OCI-LY7 (cell line): ENCODE data around the gene DRG2.

Experiments
- CTCF ChIP-seq: fragments of 200-600 bp; sonication (generic); conservative IDR thresholded peaks from 2 replicates; pipeline ENCODE4 v1.5.1; 2014; ENCODE audit warnings: mild to moderate bottlenecking, antibody characterized with exemption, low read length, moderate library complexity, mixed read lengths
- EZH2phosphoT487 ChIP-seq: fragments of 200-600 bp; sonication (generic); IDR thresholded peaks from 2 replicates; pipeline ENCODE4 v1.6.1; 2018; ENCODE audit warnings: low read depth, borderline replicate concordance, mild to moderate bottlenecking, mixed run types, antibody characterized with exemption, low read length, moderate library complexity, mixed read lengths

GRCh38 chr17:18042983-18043382 lies 44.8 kb upstream of the DRG2 start:
- TF ChIP-seq CTCF (no peak), EZH2phosphoT487 (no peak)
